NB4 (cell line): ENCODE results near the gene DAPP1.

Experiments
- CTCF ChIP-seq: IDR thresholded peaks from one replicate; pipeline ENCODE4 v1.5.1; 2012; ENCODE audit warnings: low read depth, low read length
- POLR2A ChIP-seq: IDR thresholded peaks from 2 replicates; pipeline ENCODE4 v1.6.1; 2011; ENCODE audit warnings: mild to moderate bottlenecking; ENCODE audit not compliant: insufficient read length; ENCODE audit errors: extremely low read depth

- no peak for TF ChIP-seq POLR2A
- TF ChIP-seq CTCF = no peak
Measured at GRCh38 chr4:99859618-99860017, 43.0 kb downstream of the DAPP1 start.
